Liver (tissue), 9 donors: Measurements from ENCODE around the gene MGME1. TPM values are rescaled to one million over a fixed set of nuclear protein-coding genes. Genes with fewer than 3 reads are reported as not detected.

Experiments used
- DNase-seq: peaks from one replicate; pipeline ENCODE4 v3.0.0-alpha.2; 2017; ENCODE audit warnings: low spot score
- H3K27ac ChIP-seq, 2 donors: one replicate each; pipeline ENCODE4 v1.7.0; 2013; ENCODE audit warnings: inconsistent platforms in 2 of 2, low read length in 2 of 2, control low read depth in 1 of 2, low read depth in 1 of 2, mild to moderate bottlenecking in 1 of 2
- H3K27me3 ChIP-seq, 4 donors: one replicate each; pipeline versions ENCODE4 v1.6.1 to v1.7.0; 2013; ENCODE audit warnings: low read length in 3 of 4, inconsistent platforms in 1 of 4, mild to moderate bottlenecking in 1 of 4, moderate library complexity in 1 of 4; ENCODE audit not compliant: control insufficient read depth in 4 of 4, insufficient read depth in 4 of 4
- H3K36me3 ChIP-seq, 4 donors: one replicate each; pipeline versions ENCODE4 v1.6.1 to v1.7.0; 2013; ENCODE audit warnings: low read length in 3 of 4, mild to moderate bottlenecking in 3 of 4, low read depth in 1 of 4, moderate library complexity in 1 of 4; ENCODE audit not compliant: control insufficient read depth in 4 of 4, insufficient read depth in 3 of 4
- H3K4me1 ChIP-seq, 4 donors: one replicate each; pipeline versions ENCODE4 v1.6.1 to v1.7.0; 2013; ENCODE audit warnings: low read length in 3 of 4, mild to moderate bottlenecking in 3 of 4, moderate library complexity in 1 of 4; ENCODE audit not compliant: control insufficient read depth in 4 of 4, insufficient read depth in 4 of 4
- H3K4me3 ChIP-seq, 3 donors: one replicate each; pipeline versions ENCODE4 v1.6.1 to v1.7.0; 2013; ENCODE audit warnings: low read length in 3 of 3, control low read depth in 1 of 3, low read depth in 1 of 3, mild to moderate bottlenecking in 1 of 3
- H3K9ac ChIP-seq, 2 donors: one replicate each; pipeline ENCODE4 v1.7.0; 2013; ENCODE audit warnings: low read length in 2 of 2, mild to moderate bottlenecking in 2 of 2, moderate library complexity in 2 of 2, control low read depth in 1 of 2, low read depth in 1 of 2
- H3K9me3 ChIP-seq, 4 donors: one replicate each; pipeline versions ENCODE4 v1.6.1 to v1.7.0; 2013; ENCODE audit warnings: low read length in 3 of 4; ENCODE audit not compliant: control insufficient read depth in 4 of 4
- ATF3 ChIP-seq: IDR thresholded peaks from 2 replicates; pipeline ENCODE4 v1.6.1; 2016; ENCODE audit warnings: antibody characterized with exemption
- CTCF ChIP-seq: fragments of 150-350 bp; IDR thresholded peaks from 2 replicates; pipeline ENCODE4 v1.5.1; 2017; ENCODE audit warnings: improper control_type of control experiment, low read depth, low read length; ENCODE audit not compliant: missing input control
- FOXA1 ChIP-seq: IDR thresholded peaks from 2 replicates; pipeline ENCODE4 v1.6.1; 2016; ENCODE audit warnings: antibody characterized with exemption
- FOXA2 ChIP-seq: IDR thresholded peaks from 2 replicates; pipeline ENCODE4 v1.6.1; 2016; ENCODE audit warnings: antibody characterized with exemption
- GABPA ChIP-seq, 2 donors: IDR thresholded peaks in 1 of 2; conservative IDR thresholded peaks in 1 of 2; 2 replicates each; pipeline ENCODE4 v1.6.1; 2016; ENCODE audit warnings: antibody characterized with exemption in 2 of 2, mild to moderate bottlenecking in 1 of 2, moderate library complexity in 1 of 2
- HNF4G ChIP-seq: IDR thresholded peaks from 2 replicates; pipeline ENCODE4 v1.6.1; 2016; ENCODE audit warnings: antibody characterized with exemption
- JUND ChIP-seq, 2 donors: IDR thresholded peaks; 2 replicates each; pipeline ENCODE4 v1.6.1; 2016; ENCODE audit warnings: antibody characterized with exemption in 2 of 2
- MAX ChIP-seq: IDR thresholded peaks from 2 replicates; pipeline ENCODE4 v1.6.1; 2016; ENCODE audit warnings: antibody characterized with exemption
- NR2F2 ChIP-seq: IDR thresholded peaks from 2 replicates; pipeline ENCODE4 v1.6.1; 2016; ENCODE audit warnings: antibody characterized with exemption
- RAD21 ChIP-seq, 2 donors: IDR thresholded peaks; 2 replicates each; pipeline ENCODE4 v1.6.1; 2016; ENCODE audit warnings: antibody characterized with exemption in 2 of 2, mild to moderate bottlenecking in 2 of 2
- REST ChIP-seq: IDR thresholded peaks from 2 replicates; pipeline ENCODE4 v1.6.1; 2016; ENCODE audit warnings: antibody characterized with exemption, mild to moderate bottlenecking
- RXRA ChIP-seq, 2 donors: IDR thresholded peaks; 2 replicates each; pipeline ENCODE4 v1.6.1; 2017 to 2018; ENCODE audit warnings: antibody characterized with exemption in 2 of 2, mild to moderate bottlenecking in 1 of 2
- YY1 ChIP-seq: IDR thresholded peaks from 2 replicates; pipeline ENCODE4 v1.6.1; 2016; ENCODE audit warnings: antibody characterized with exemption, mild to moderate bottlenecking
- ZBTB33 ChIP-seq: IDR thresholded peaks from 2 replicates; pipeline ENCODE4 v1.6.1; 2016; ENCODE audit warnings: antibody characterized with exemption
- WGBS: extraction: QIAGEN DNeasy Blood & Tissue Kit; methylation state at CpG from one replicate; pipeline ENCODE4 v1.1.7; 2013; 5-methylcytosine and 5-hydroxymethylcytosine counted together
- polyA plus RNA-seq, 2 donors: library from polyadenylated mRNA; stranded (reverse) in 1 of 2; unstranded in 1 of 2; fragments of 200-250 nt in 1 of 2; fragments of >200 nt in 1 of 2; fragmentation: Nextera tagmentation in 1 of 2; extraction: Ambion mirVana in 1 of 2; gene quantifications; one replicate each; pipeline versions ENCODE4 v1.2.1 to v1.2.3, GENCODE V29; 2013 to 2015
- total RNA-seq, 2 donors: library from RNA; depleted of rRNA; stranded (reverse); fragments of >200 nt; gene quantifications; one replicate each; pipeline ENCODE4 v1.2.3, GENCODE V29; 2014
- donor health status: healthy.
- donor health status: healthy.
- donor health status: healthy.
- donor health status: healthy.
- donor health status: healthy.

Gene MGME1
- total and polyA plus RNA-seq, 4 donors = 4.2 to 26.8 (median 6.7) TPM

GRCh38 chr20:18031888-18032509 lies 63.2 kb downstream of the MGME1 start:
- no peak overlapping the region for H3K4me3 ChIP-seq
- H3K27me3 ChIP-seq = peaks cover 0 to 3% (median 0%) of the 10 kb centered on the region in 4 donors
- no peak overlapping the region for H3K9ac ChIP-seq
- DNase-seq = no peak
- no peak for TF ChIP-seq MAX
- no peak for TF ChIP-seq RXRA (IDR thresholded peaks at IDR 0.05)
- no peak for TF ChIP-seq ATF3
- no peak for TF ChIP-seq REST
- TF ChIP-seq YY1 = no peak
- TF ChIP-seq HNF4G = no peak
- no peak for TF ChIP-seq FOXA1
- no peak for TF ChIP-seq FOXA2
- no peak for TF ChIP-seq NR2F2
- TF ChIP-seq ZBTB33 = no peak
- no peak for TF ChIP-seq JUND (IDR thresholded peaks at IDR 0.05)
- TF ChIP-seq RAD21 (IDR thresholded peaks at IDR 0.05) = no peak
- no peak for TF ChIP-seq GABPA (IDR thresholded peaks at IDR 0.05 in 1 of 2, conservative IDR thresholded peaks at IDR 0.05 in 1 of 2)
- no peak for TF ChIP-seq CTCF
- no peaks in the 10 kb centered on the region for H3K4me1 ChIP-seq
- H3K36me3 ChIP-seq = no peaks in the 10 kb centered on the region
- 75% methylated on average over 7 of the region's 7 CpGs for WGBS
- no peak overlapping the region for H3K27ac ChIP-seq
- H3K9me3 ChIP-seq = no peaks in the 10 kb centered on the region
